GM21423 (cell line): Measurements from ENCODE around the gene RAB19.
"Not testable (repeated sequence)": the region's sequence is repeated elsewhere in the genome, so short reads cannot be mapped to it uniquely, and the experiment has no call there.

Experiments
- ATAC-seq: cut with Tn5 transposase; IDR thresholded peaks from one replicate; pipeline ENCODE4 v1.9.1; 2021; ENCODE audit warnings: mild to moderate bottlenecking, moderate library complexity; ENCODE audit not compliant: unreplicated experiment

RAB19 gene

GRCh38 chr7:140453273-140453672 lies 49.4 kb downstream of the RAB19 start:
- no peak for ATAC-seq

- ATAC-seq = not testable (repeated sequence)
Measured at GRCh38 chr7:140453785-140454656, 50.2 kb downstream of the RAB19 start.

- ATAC-seq = no peak
Measured at GRCh38 chr7:140454657-140455015, 50.8 kb downstream of the RAB19 start.

- no peak for ATAC-seq
Measured at GRCh38 chr7:140455743-140456142, 51.9 kb downstream of the RAB19 start.

- no peak for ATAC-seq
Measured at GRCh38 chr7:140456551-140457051, 52.7 kb downstream of the RAB19 start.

GRCh38 chr7:140458201-140458600 lies 54.3 kb downstream of the RAB19 start:
- no peak for ATAC-seq

- no peak for ATAC-seq
Measured at GRCh38 chr7:140458916-140459315, 55.1 kb downstream of the RAB19 start.

- no peak for ATAC-seq
Measured at GRCh38 chr7:140463111-140463510, 59.3 kb downstream of the RAB19 start.

GRCh38 chr7:140475747-140476333 lies 72.0 kb downstream of the RAB19 start:
- no peak for ATAC-seq

- no peak for ATAC-seq
Measured at GRCh38 chr7:140476698-140477261, 72.9 kb downstream of the RAB19 start.
